Hepatocyte (in vitro differentiated cells): Measurements from ENCODE around the gene PRSS57.

Experiments
- EZH2 ChIP-seq: fragments of 200-600 bp; sonication (generic); IDR thresholded peaks from 2 replicates; pipeline ENCODE4 v1.6.1; 2016; ENCODE audit warnings: antibody characterized with exemption, mild to moderate bottlenecking, borderline replicate concordance
- TF ChIP-seq, protein P1 (sequence below): fragments of 200-600 bp; sonication (generic); IDR thresholded peaks from 2 replicates; pipeline ENCODE4 v1.5.1; 2016; ENCODE audit warnings: antibody characterized with exemption, mild to moderate bottlenecking; ENCODE audit not compliant: poor library complexity

DNA sequence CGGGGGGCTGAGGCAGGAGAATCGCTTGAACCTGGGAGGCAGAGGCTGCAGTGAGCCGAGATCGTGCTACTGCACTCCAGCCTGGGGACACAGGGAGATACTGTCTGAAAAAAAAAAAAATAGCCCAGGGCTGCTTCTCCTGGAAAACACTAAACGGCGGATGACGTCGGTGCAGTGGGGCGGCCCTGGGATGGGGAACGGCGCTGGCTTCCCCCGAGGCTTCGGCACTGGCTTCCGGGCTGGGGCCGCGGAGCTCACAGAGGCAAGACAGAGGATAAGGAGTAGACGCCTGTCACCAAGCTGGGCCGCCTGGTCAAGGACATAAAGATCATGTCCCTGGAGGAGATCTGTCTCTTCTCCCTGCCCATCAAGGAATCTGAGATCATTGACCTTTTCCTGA is 5.0 kb downstream of the PRSS57 start:
- TF ChIP-seq, protein P1, sequence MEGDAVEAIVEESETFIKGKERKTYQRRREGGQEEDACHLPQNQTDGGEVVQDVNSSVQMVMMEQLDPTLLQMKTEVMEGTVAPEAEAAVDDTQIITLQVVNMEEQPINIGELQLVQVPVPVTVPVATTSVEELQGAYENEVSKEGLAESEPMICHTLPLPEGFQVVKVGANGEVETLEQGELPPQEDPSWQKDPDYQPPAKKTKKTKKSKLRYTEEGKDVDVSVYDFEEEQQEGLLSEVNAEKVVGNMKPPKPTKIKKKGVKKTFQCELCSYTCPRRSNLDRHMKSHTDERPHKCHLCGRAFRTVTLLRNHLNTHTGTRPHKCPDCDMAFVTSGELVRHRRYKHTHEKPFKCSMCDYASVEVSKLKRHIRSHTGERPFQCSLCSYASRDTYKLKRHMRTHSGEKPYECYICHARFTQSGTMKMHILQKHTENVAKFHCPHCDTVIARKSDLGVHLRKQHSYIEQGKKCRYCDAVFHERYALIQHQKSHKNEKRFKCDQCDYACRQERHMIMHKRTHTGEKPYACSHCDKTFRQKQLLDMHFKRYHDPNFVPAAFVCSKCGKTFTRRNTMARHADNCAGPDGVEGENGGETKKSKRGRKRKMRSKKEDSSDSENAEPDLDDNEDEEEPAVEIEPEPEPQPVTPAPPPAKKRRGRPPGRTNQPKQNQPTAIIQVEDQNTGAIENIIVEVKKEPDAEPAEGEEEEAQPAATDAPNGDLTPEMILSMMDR = no peak
- TF ChIP-seq EZH2 = no peak
